PC-3 (cell line): ENCODE data around the gene PITPNM3.

Experiments
- EZH2 ChIP-seq: fragments of 300-600 bp; sonication (generic); IDR thresholded peaks from one replicate; pipeline ENCODE4 v1.6.1; 2017; ENCODE audit warnings: antibody characterized with exemption, mild to moderate bottlenecking, low read length; ENCODE audit not compliant: unreplicated experiment
- EZH2phosphoT487 ChIP-seq: fragments of 300-600 bp; sonication (generic); IDR thresholded peaks from 2 replicates; pipeline ENCODE4 v1.6.1; 2018; ENCODE audit warnings: mild to moderate bottlenecking, antibody characterized with exemption, low read length, borderline replicate concordance
- TF ChIP-seq, protein P1 (sequence below): fragments of 300-600 bp; sonication (generic); conservative IDR thresholded peaks from 2 replicates; pipeline ENCODE4 v1.5.1; 2017; ENCODE audit warnings: antibody characterized with exemption, low read depth, mild to moderate bottlenecking, low read length

DNA sequence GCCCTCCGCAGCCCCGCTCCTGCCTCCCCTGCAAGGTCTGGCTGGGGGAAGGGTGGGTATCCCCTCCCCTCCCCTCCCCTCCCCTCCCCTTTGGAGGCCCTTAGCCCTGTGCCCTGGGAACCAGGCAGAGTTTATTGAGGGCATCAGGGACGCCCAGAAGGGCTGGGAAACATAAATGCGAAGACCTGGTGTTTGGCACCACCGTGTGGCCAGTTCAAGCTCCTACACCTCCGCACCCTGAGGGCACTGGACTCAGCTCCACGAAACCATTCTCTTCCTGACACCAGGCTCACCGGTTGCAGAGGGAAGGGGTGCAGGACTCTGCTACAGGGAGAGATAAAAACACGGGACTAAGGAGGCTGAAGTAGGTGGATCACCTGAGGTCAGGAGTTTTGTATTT is 120.4 kb downstream of the PITPNM3 start:
- TF ChIP-seq, protein P1, sequence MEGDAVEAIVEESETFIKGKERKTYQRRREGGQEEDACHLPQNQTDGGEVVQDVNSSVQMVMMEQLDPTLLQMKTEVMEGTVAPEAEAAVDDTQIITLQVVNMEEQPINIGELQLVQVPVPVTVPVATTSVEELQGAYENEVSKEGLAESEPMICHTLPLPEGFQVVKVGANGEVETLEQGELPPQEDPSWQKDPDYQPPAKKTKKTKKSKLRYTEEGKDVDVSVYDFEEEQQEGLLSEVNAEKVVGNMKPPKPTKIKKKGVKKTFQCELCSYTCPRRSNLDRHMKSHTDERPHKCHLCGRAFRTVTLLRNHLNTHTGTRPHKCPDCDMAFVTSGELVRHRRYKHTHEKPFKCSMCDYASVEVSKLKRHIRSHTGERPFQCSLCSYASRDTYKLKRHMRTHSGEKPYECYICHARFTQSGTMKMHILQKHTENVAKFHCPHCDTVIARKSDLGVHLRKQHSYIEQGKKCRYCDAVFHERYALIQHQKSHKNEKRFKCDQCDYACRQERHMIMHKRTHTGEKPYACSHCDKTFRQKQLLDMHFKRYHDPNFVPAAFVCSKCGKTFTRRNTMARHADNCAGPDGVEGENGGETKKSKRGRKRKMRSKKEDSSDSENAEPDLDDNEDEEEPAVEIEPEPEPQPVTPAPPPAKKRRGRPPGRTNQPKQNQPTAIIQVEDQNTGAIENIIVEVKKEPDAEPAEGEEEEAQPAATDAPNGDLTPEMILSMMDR = peak; percentile 70
- no peak for TF ChIP-seq EZH2
- TF ChIP-seq EZH2phosphoT487 = no peak
